Mesothelial cell of epicardium (in vitro differentiated cells): ENCODE results near the gene SVEP1. TPM values are rescaled to one million over a fixed set of nuclear protein-coding genes. Genes with fewer than 3 reads are reported as not detected.

Experiments used
- DNase-seq, 2 experiments: peaks; one replicate each; pipeline ENCODE4 v3.0.0; 2021; ENCODE audit warnings: low spot score in 2 of 2; ENCODE audit not compliant: unreplicated experiment in 2 of 2
- H3K27ac Mint-ChIP-seq: 2 replicates; pipeline ENCODE4 v1.8.0; 2021; ENCODE audit warnings: mixed read lengths
- H3K27me3 Mint-ChIP-seq: 2 replicates; pipeline ENCODE4 v1.8.0; 2021; ENCODE audit warnings: low read depth, mixed read lengths
- H3K36me3 Mint-ChIP-seq: 2 replicates; pipeline ENCODE4 v1.8.0; 2021; ENCODE audit warnings: mixed read lengths
- H3K4me1 Mint-ChIP-seq: 2 replicates; pipeline ENCODE4 v1.8.0; 2021; ENCODE audit warnings: mixed read lengths
- H3K4me3 Mint-ChIP-seq: 2 replicates; pipeline ENCODE4 v1.8.0; 2021; ENCODE audit warnings: mild to moderate bottlenecking, moderate library complexity, mixed read lengths
- H3K9me3 Mint-ChIP-seq: 2 replicates; pipeline ENCODE4 v1.8.0; 2021; ENCODE audit warnings: mixed read lengths
- CTCF ChIP-seq: fragments of 200-600 bp; sonication (generic); IDR thresholded peaks from one replicate; pipeline ENCODE4 v1.5.0; 2021; ENCODE audit warnings: antibody characterized with exemption; ENCODE audit not compliant: unreplicated experiment
- total RNA-seq: library from RNA; stranded (reverse); gene quantifications from 3 replicates; pipeline ENCODE4 v1.2.1, GENCODE V29; 2021

SVEP1 gene
- total RNA-seq, 1 donor from 2014 or later, result 47.2 TPM

- Mint-ChIP-seq H3K4me1 (no peaks in the 10 kb centered on the region), H3K36me3 (peaks cover 5% of the 10 kb centered on the region), H3K27ac (no peak overlapping the region), H3K9me3 (no peaks in the 10 kb centered on the region), H3K27me3 (no peaks in the 10 kb centered on the region), H3K4me3 (no peak overlapping the region)
- no peak for TF ChIP-seq CTCF
- DNase-seq, result no peak
Observed at GRCh38 chr9:110457245-110457644, 122.3 kb downstream of the SVEP1 start.

- Mint-ChIP-seq H3K36me3 (peaks cover 5% of the 10 kb centered on the region), H3K27me3 (no peaks in the 10 kb centered on the region), H3K4me3 (no peak overlapping the region), H3K27ac (peak overlapping the region; percentile 14), H3K4me1 (no peaks in the 10 kb centered on the region), H3K9me3 (no peaks in the 10 kb centered on the region)
- DNase-seq, result no peak
- TF ChIP-seq CTCF, result no peak
Observed at GRCh38 chr9:110456681-110457080, 122.9 kb downstream of the SVEP1 start.

DNA sequence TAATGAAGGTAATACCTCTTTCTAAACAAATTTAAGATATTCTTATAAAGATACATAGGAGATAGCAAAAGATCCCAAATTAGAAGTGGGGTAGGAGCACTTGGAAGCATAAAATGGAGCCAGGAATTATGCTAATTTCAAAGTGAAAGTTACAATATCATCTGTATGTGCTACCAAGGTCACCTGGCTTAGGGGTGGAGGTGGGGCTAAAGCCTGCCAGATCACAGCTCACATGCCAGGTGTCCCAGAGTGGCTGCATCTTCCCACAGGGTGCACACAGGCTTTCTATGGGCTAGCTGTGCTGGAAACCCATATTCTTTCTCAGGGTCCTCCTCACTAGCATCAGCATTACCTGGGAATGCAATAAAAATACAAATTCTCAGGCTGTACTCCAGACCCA lies 123.7 kb downstream of the SVEP1 start:
- Mint-ChIP-seq H3K27ac (no peak overlapping the region), H3K9me3 (no peaks in the 10 kb centered on the region), H3K27me3 (no peaks in the 10 kb centered on the region), H3K4me3 (no peak overlapping the region), H3K36me3 (peaks cover 6% of the 10 kb centered on the region), H3K4me1 (no peaks in the 10 kb centered on the region)
- no peak for TF ChIP-seq CTCF
- DNase-seq, result no peak

DNA sequence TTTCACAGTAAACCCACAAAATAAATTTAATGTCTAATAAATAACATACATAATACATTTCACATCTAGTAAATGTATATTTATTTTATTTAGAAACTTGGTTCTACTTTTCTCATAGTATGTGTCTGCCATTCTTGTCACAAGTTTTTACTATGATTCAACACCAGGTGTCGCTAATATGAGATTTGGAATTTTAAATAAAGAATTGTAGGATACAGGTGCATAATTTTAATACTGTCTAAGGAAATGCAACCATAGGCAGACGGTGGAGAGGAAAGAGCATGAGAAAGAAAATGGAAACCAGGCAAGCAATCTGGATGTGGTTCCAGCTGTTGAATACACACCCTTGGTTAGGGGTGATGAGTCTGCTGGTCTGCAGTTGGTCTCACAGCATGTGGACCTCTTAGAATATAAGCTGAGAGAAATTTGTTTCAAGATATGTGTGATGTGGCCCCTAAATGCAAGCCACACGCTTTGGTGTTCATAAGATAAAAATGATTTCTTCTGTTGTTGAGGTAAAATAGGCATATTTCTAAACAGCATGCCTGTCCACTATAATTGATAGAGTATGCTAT lies 127.2 kb downstream of the SVEP1 start:
- no peak for DNase-seq
- Mint-ChIP-seq H3K36me3 (peaks cover 25% of the 10 kb centered on the region), H3K27me3 (no peaks in the 10 kb centered on the region), H3K27ac (no peak overlapping the region), H3K4me3 (no peak overlapping the region), H3K4me1 (no peaks in the 10 kb centered on the region), H3K9me3 (peaks cover 4% of the 10 kb centered on the region)
- TF ChIP-seq CTCF, result peak; percentile 70

GRCh38 chr9:110451726-110452125 lies 127.8 kb downstream of the SVEP1 start:
- Mint-ChIP-seq H3K27ac (no peak overlapping the region), H3K27me3 (no peaks in the 10 kb centered on the region), H3K36me3 (peaks cover 31% of the 10 kb centered on the region), H3K9me3 (peaks cover 5% of the 10 kb centered on the region), H3K4me1 (no peaks in the 10 kb centered on the region), H3K4me3 (no peak overlapping the region)
- DNase-seq, result no peak
- TF ChIP-seq CTCF, result no peak

DNA sequence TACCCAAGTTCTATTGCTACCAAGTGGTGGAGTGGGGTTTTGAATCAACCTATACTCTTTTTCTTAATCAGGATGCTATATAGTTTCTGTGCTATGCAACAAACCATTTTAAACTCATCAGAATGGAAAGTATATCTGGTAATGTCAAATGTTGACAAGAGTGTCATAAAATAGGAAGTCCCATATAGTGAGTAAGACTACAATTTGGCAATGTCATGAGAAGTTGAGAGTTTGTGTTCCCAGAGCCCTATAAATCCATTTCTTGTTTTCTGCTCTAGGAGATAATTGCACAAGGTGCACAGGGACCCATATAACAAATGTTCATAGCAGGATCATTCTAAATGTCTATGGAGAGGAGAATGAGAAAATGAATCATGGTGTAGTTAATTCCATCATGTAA lies 132.1 kb downstream of the SVEP1 start:
- Mint-ChIP-seq H3K36me3 (peaks cover 52% of the 10 kb centered on the region), H3K4me3 (no peak overlapping the region), H3K27me3 (no peaks in the 10 kb centered on the region), H3K27ac (no peak overlapping the region), H3K9me3 (peaks cover 19% of the 10 kb centered on the region), H3K4me1 (peaks cover 11% of the 10 kb centered on the region)
- DNase-seq, result no peak
- no peak for TF ChIP-seq CTCF
